ENCODE measurements around the gene CCNT1. TPM values are rescaled to one million over a fixed set of nuclear protein-coding genes. Genes with fewer than 3 reads are reported as not detected.
"Not testable (repeated sequence)": the region's sequence is repeated elsewhere in the genome, so short reads cannot be mapped to it uniquely, and the experiment has no call there.

Gene CCNT1
- total RNA-seq, 1 donor from 2014 or later = 59.0 TPM

- intact Hi-C loops (cut with micrococcal nuclease) = no loop called here
These were observed 22.9 kb downstream of the CCNT1 start for GRCh38 chr12:48693572-48693971.

GRCh38 chr12:48691826-48692487 is 24.6 kb downstream of the CCNT1 start:
- intact Hi-C loops (cut with micrococcal nuclease) = no loop called here

GRCh38 chr12:48690990-48691389 is 25.5 kb downstream of the CCNT1 start:
- intact Hi-C loops (cut with micrococcal nuclease) = no loop called here

- intact Hi-C loops (cut with micrococcal nuclease) = no loop called here
These were observed 26.1 kb downstream of the CCNT1 start for GRCh38 chr12:48690436-48690835.

- intact Hi-C loops (cut with micrococcal nuclease) = loop anchor here (10.0 kb wide), 1 partner anchor 494 kb away; no protein-coding TSS in a partner anchor
These were observed 27.7 kb downstream of the CCNT1 start for GRCh38 chr12:48688836-48689235.

- intact Hi-C loops (cut with micrococcal nuclease) = loop anchor here (10.0 kb wide), 1 partner anchor 493 kb away; no protein-coding TSS in a partner anchor
These were observed 28.9 kb downstream of the CCNT1 start for GRCh38 chr12:48687592-48687991.

GRCh38 chr12:48686615-48687334 is 29.7 kb downstream of the CCNT1 start:
- intact Hi-C loops (cut with micrococcal nuclease) = loop anchor here (10.0 kb wide), 1 partner anchor 492 kb away; no protein-coding TSS in a partner anchor

GRCh38 chr12:48686037-48686595 is 30.4 kb downstream of the CCNT1 start:
- intact Hi-C loops (cut with micrococcal nuclease) = loop anchor here (10.0 kb wide), 1 partner anchor 491 kb away; no protein-coding TSS in a partner anchor

- intact Hi-C loops (cut with micrococcal nuclease) = loop anchor here (2.0 to 10.0 kb wide), 5 partner anchors 374 to 1429 kb away; partner anchors contain the start of genes COX14, SENP1 and TUBA1A
These were observed 33.0 kb downstream of the CCNT1 start for GRCh38 chr12:48683534-48683933.

- intact Hi-C loops (cut with micrococcal nuclease) = loop anchor here (1.0 to 10.0 kb wide), 10 partner anchors 33 to 1429 kb away; partner anchors contain the start of genes ASB8, CACNB3, CCNT1 and COX14
These were observed 33.6 kb downstream of the CCNT1 start for GRCh38 chr12:48682927-48683326.

GRCh38 chr12:48682533-48682905 is 34.0 kb downstream of the CCNT1 start:
- intact Hi-C loops (cut with micrococcal nuclease) = loop anchor here (1.0 to 10.0 kb wide), 10 partner anchors 34 to 1430 kb away; partner anchors contain the start of genes ASB8, CACNB3, CCNT1 and COX14

- intact Hi-C loops (cut with micrococcal nuclease) = loop anchor here (1.0 to 10.0 kb wide), 10 partner anchors 34 to 1430 kb away; partner anchors contain the start of genes ASB8, CACNB3, CCNT1 and COX14
These were observed 34.6 kb downstream of the CCNT1 start, which contains the start of gene KANSL2 for GRCh38 chr12:48681710-48682532. KANSL2 (minus strand) TSS chr12:48682238; CDS start chr12:48681632, 606 bp downstream.

- intact Hi-C loops (cut with micrococcal nuclease) = loop anchor here (5.0 to 10.0 kb wide), 4 partner anchors 376 to 1431 kb away; partner anchors contain the start of genes COX14 and SENP1
These were observed 35.2 kb downstream of the CCNT1 start for GRCh38 chr12:48681399-48681709.

- intact Hi-C loops (cut with micrococcal nuclease) = loop anchor here (5.0 to 10.0 kb wide), 4 partner anchors 376 to 1431 kb away; partner anchors contain the start of genes COX14 and SENP1
These were observed 35.6 kb downstream of the CCNT1 start for GRCh38 chr12:48680861-48681260.

GRCh38 chr12:48678551-48679185 is 37.8 kb downstream of the CCNT1 start:
- intact Hi-C loops (cut with micrococcal nuclease) = no loop called here

GRCh38 chr12:48671231-48671856 is 45.2 kb downstream of the CCNT1 start:
- intact Hi-C loops (cut with micrococcal nuclease) = no loop called here

- intact Hi-C loops (cut with micrococcal nuclease) = no loop called here
These were observed 47.5 kb downstream of the CCNT1 start for GRCh38 chr12:48668996-48669395.

- intact Hi-C loops (cut with micrococcal nuclease) = no loop called here
These were observed 56.6 kb downstream of the CCNT1 start for GRCh38 chr12:48659863-48660262.

GRCh38 chr12:48651681-48652080 is 64.8 kb downstream of the CCNT1 start:
- intact Hi-C loops (cut with micrococcal nuclease) = no loop called here

GRCh38 chr12:48645354-48645753 is 71.2 kb downstream of the CCNT1 start:
- intact Hi-C loops (cut with micrococcal nuclease) = not testable (repeated sequence)
